Activated T-cell treated with anti-CD3 and anti-CD28 coated beads for 24 hours (primary cell): ENCODE results near the gene PARP3.

Source experiments
- DNase-seq: peaks from one replicate; pipeline ENCODE4 v3.0.0-alpha.2; 2020; ENCODE audit warnings: low read depth

PARP3 gene

GRCh38 chr3:51966922-51967383, 24.8 kb downstream of the PARP3 start:
- no peak for DNase-seq

- no peak for DNase-seq
Observed at GRCh38 chr3:51967384-51968169, 25.4 kb downstream of the PARP3 start, which contains the start of gene PCBP4. Gene PCBP4, minus strand, starts transcription at chr3:51967454. Its CDS starts 6,214 bp downstream, at chr3:51961240.

- DNase-seq, result no peak
Observed at GRCh38 chr3:51968170-51968775, 26.1 kb downstream of the PARP3 start.

- DNase-seq, result no peak
Observed at GRCh38 chr3:51968883-51969678, 26.9 kb downstream of the PARP3 start.

- DNase-seq, result no peak
Observed at GRCh38 chr3:51969841-51970240, 27.7 kb downstream of the PARP3 start.

- no peak for DNase-seq
Observed at GRCh38 chr3:51970606-51971300, 28.6 kb downstream of the PARP3 start.

GRCh38 chr3:51971350-51971749, 29.2 kb downstream of the PARP3 start:
- no peak for DNase-seq

GRCh38 chr3:51974277-51974962, 32.3 kb downstream of the PARP3 start:
- no peak for DNase-seq

GRCh38 chr3:51974963-51975851, 33.0 kb downstream of the PARP3 start, which contains the start of gene ABHD14A:
Gene ABHD14A, plus strand, starts transcription at chr3:51975064. Its CDS starts 72 bp downstream, at chr3:51975136.
- DNase-seq, result peak; percentile 54

- no peak for DNase-seq
Observed at GRCh38 chr3:51975852-51976549, 33.8 kb downstream of the PARP3 start.

GRCh38 chr3:51977446-51978142, 35.4 kb downstream of the PARP3 start:
- no peak for DNase-seq

GRCh38 chr3:51978143-51978502, 36.0 kb downstream of the PARP3 start:
- DNase-seq, result no peak

- no peak for DNase-seq
Observed at GRCh38 chr3:51980253-51980652, 38.1 kb downstream of the PARP3 start.

GRCh38 chr3:51982352-51982837, 40.2 kb downstream of the PARP3 start:
- no peak for DNase-seq

- DNase-seq, result peak; percentile 73
Observed at GRCh38 chr3:51982838-51983577, 40.8 kb downstream of the PARP3 start, which contains the start of gene ACY1. Gene ACY1, plus strand, starts transcription at chr3:51983535. Its CDS starts 530 bp downstream, at chr3:51984065.

GRCh38 chr3:51983578-51984268, 41.6 kb downstream of the PARP3 start:
- DNase-seq, result no peak

- DNase-seq, result no peak
Observed at GRCh38 chr3:51984269-51984647, 42.1 kb downstream of the PARP3 start.
